Thoracic aorta (tissue), 2 donors: Measurements from ENCODE around the gene COPS6. TPM values are rescaled to one million over a fixed set of nuclear protein-coding genes. Genes with fewer than 3 reads are reported as not detected.

Experiments used
- ATAC-seq: fragments of 150-250 bp; one replicate; pipeline ENCODE4 v1.8.0; 2017; ENCODE audit warnings: low read depth; ENCODE audit not compliant: insufficient number of reproducible peaks, low FRiP score
- DNase-seq: peaks from one replicate; pipeline ENCODE4 v3.0.0-alpha.2; 2020; ENCODE audit warnings: low spot score
- H3K27ac ChIP-seq, 2 donors: fragments of 200-600 bp; sonication (generic); 1 replicate in 1 of 2; 2 replicates in 1 of 2; pipeline ENCODE4 v1.5.1; 2016; ENCODE audit warnings: mild to moderate bottlenecking in 2 of 2, moderate library complexity in 2 of 2
- H3K27me3 ChIP-seq: fragments of 200-600 bp; sonication (generic); replicated peaks from 2 replicates; pipeline ENCODE4 v1.6.0; 2016; ENCODE audit warnings: mild to moderate bottlenecking; ENCODE audit not compliant: insufficient read depth
- H3K36me3 ChIP-seq: fragments of 200-600 bp; sonication (generic); one replicate; pipeline ENCODE4 v1.5.1; 2016
- H3K4me1 ChIP-seq, 2 donors: fragments of 200-600 bp; sonication (generic); 1 replicate in 1 of 2; 2 replicates in 1 of 2; pipeline versions ENCODE4 v1.5.1 to v1.6.0; 2016; ENCODE audit warnings: low read depth in 2 of 2, mild to moderate bottlenecking in 1 of 2; ENCODE audit not compliant: control insufficient read depth in 1 of 2
- H3K4me3 ChIP-seq: fragments of 200-600 bp; sonication (generic); 2 replicates; pipeline ENCODE4 v1.5.1; 2016; ENCODE audit warnings: mild to moderate bottlenecking
- H3K9me3 ChIP-seq: fragments of 200-600 bp; sonication (generic); 2 replicates; pipeline ENCODE4 v1.5.1; 2016
- CTCF ChIP-seq: fragments of 200-600 bp; sonication (generic); IDR thresholded peaks from one replicate; pipeline ENCODE4 v1.5.1; 2019; ENCODE audit warnings: antibody characterized with exemption
- total RNA-seq, 2 donors: library from RNA; depleted of rRNA; stranded (reverse); fragments of >200 nt; gene quantifications; one replicate each; pipeline versions ENCODE4 v1.1.0 to v1.2.3, GENCODE V29; 2016

The COPS6 gene
- total RNA-seq, 2 donors from 2014 or later, result 40.4 to 76.2 TPM

- ATAC-seq (no peak), DNase-seq (no peak)
- peaks cover 64% of the 10 kb centered on the region for H3K36me3 ChIP-seq
Observed at GRCh38 chr7:100107125-100107737, 18.5 kb downstream of the COPS6 start.

GRCh38 chr7:100107890-100108289, 19.1 kb downstream of the COPS6 start:
- Histone ChIP-seq H3K9me3 (no peaks in the 10 kb centered on the region), H3K4me3 (no peak overlapping the region), H3K27ac (no peak overlapping the region), H3K36me3 (peaks cover 66% of the 10 kb centered on the region), H3K4me1 (no peaks in the 10 kb centered on the region), H3K27me3 (no peaks in the 10 kb centered on the region)
- no peak for DNase-seq
- TF ChIP-seq CTCF, result no peak
- no peak for ATAC-seq

More at GRCh38 chr7:100107125-100107737, 18.5 kb downstream of the COPS6 start:
- Histone ChIP-seq H3K4me3 (no peak overlapping the region), H3K27me3 (no peaks in the 10 kb centered on the region), H3K27ac (no peak overlapping the region), H3K4me1 (peaks cover 4 to 6% of the 10 kb centered on the region in 2 donors), H3K9me3 (no peaks in the 10 kb centered on the region)
- TF ChIP-seq CTCF, result no peak

- H3K27me3 ChIP-seq, result no peaks in the 10 kb centered on the region
- H3K4me1 ChIP-seq, result no peaks in the 10 kb centered on the region
- DNase-seq (no peak), ATAC-seq (no peak)
- H3K36me3 ChIP-seq, result peaks cover 65% of the 10 kb centered on the region
- H3K9me3 ChIP-seq, result no peaks in the 10 kb centered on the region
- no peak for TF ChIP-seq CTCF
- no peak overlapping the region for H3K27ac ChIP-seq
- no peak overlapping the region for H3K4me3 ChIP-seq
Observed at GRCh38 chr7:100109521-100110163, 20.9 kb downstream of the COPS6 start.

GRCh38 chr7:100111156-100111555, 22.4 kb downstream of the COPS6 start:
- Histone ChIP-seq H3K9me3 (no peaks in the 10 kb centered on the region), H3K4me1 (no peaks in the 10 kb centered on the region), H3K27me3 (no peaks in the 10 kb centered on the region), H3K36me3 (peaks cover 58% of the 10 kb centered on the region), H3K27ac (no peak overlapping the region), H3K4me3 (no peak overlapping the region)
- no peak for TF ChIP-seq CTCF
- DNase-seq, result no peak
- no peak for ATAC-seq

GRCh38 chr7:100111914-100112313, 23.1 kb downstream of the COPS6 start:
- ATAC-seq (peak; percentile 37), DNase-seq (no peak)
- Histone ChIP-seq H3K4me3 (no peak overlapping the region), H3K9me3 (no peaks in the 10 kb centered on the region), H3K36me3 (peaks cover 53% of the 10 kb centered on the region), H3K27ac (no peak overlapping the region), H3K4me1 (no peaks in the 10 kb centered on the region), H3K27me3 (no peaks in the 10 kb centered on the region)
- no peak for TF ChIP-seq CTCF
